Testis (tissue), 2 donors: Measurements from ENCODE around the gene EIF5B.
"Not testable (repeated sequence)": the region's sequence is repeated elsewhere in the genome, so short reads cannot be mapped to it uniquely, and the experiment has no call there.

ENCODE experiments used
- CTCF ChIP-seq, 3 experiments: fragments of 450-650 bp in 2 of 3; fragments of 200-600 bp in 1 of 3; sonication (generic) in 1 of 3; IDR thresholded peaks; one replicate each; pipeline ENCODE4 v1.5.1; 2016 to 2019; ENCODE audit warnings: antibody characterized with exemption in 3 of 3, mild to moderate bottlenecking in 2 of 3, moderate library complexity in 1 of 3
- POLR2A ChIP-seq: fragments of 450-650 bp; IDR thresholded peaks from one replicate; pipeline ENCODE4 v1.6.1; 2017; ENCODE audit warnings: antibody characterized with exemption, mild to moderate bottlenecking, moderate library complexity

- not testable (repeated sequence) for TF ChIP-seq CTCF (IDR thresholded peaks at IDR 0.05); POLR2A
Measured at GRCh38 chr2:99345446-99345845, 8.3 kb downstream of the EIF5B start.
